Measurements from ENCODE around the gene SLC17A7.
"Not testable (repeated sequence)": the region's sequence is repeated elsewhere in the genome, so short reads cannot be mapped to it uniquely, and the experiment has no call there.

The SLC17A7 gene

GRCh38 chr19:49441210-49441959 is at the start of gene SLC17A7:
TSS of gene SLC17A7 (minus strand) at chr19:49441527. CDS start at chr19:49441379, 148 bp downstream.
- no peak for DNase-seq (ENCODE audit: low read depth)

- no peak for DNase-seq (ENCODE audit: low read depth)
These were observed 49.1 kb upstream of the SLC17A7 start for GRCh38 chr19:49490287-49491029.

GRCh38 chr19:49489601-49490167 is 48.4 kb upstream of the SLC17A7 start:
- DNase-seq (ENCODE audit: low read depth) = no peak

DNA sequence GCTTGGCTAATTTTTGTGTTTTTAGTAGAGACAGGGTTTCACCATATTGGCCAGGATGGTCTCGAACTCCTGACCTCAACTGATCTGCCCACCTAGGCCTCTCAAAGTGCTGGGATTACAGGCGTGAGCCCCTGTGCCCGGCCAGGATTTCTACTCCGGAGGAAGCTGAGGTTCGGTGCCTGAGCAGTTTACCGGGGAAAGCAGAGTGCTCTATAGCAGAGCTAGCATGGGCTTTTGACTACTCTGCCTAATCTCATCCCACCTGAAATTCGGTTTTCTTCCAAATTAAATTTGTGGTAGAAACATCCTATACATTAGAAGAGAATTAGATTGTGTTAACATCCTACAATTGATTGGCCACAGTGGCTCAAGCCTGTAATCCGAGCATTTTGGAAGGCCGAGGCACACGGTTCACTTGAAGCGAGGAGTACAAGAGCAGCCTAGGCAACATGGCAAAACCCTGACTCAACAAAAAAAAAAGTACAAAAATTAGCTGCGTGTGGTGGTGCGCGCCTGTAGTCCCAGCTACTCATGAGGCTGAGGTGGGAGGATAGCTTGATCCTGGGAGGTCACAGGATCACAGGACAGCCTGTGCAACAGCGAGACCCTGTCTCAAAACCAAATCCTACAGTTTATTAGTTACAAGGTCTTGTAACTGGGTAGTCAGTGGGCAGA is 47.7 kb upstream of the SLC17A7 start:
- no peak for DNase-seq (ENCODE audit: low read depth)

- no peak for DNase-seq (ENCODE audit: low read depth)
These were observed 46.9 kb upstream of the SLC17A7 start for GRCh38 chr19:49488046-49488862.

DNA sequence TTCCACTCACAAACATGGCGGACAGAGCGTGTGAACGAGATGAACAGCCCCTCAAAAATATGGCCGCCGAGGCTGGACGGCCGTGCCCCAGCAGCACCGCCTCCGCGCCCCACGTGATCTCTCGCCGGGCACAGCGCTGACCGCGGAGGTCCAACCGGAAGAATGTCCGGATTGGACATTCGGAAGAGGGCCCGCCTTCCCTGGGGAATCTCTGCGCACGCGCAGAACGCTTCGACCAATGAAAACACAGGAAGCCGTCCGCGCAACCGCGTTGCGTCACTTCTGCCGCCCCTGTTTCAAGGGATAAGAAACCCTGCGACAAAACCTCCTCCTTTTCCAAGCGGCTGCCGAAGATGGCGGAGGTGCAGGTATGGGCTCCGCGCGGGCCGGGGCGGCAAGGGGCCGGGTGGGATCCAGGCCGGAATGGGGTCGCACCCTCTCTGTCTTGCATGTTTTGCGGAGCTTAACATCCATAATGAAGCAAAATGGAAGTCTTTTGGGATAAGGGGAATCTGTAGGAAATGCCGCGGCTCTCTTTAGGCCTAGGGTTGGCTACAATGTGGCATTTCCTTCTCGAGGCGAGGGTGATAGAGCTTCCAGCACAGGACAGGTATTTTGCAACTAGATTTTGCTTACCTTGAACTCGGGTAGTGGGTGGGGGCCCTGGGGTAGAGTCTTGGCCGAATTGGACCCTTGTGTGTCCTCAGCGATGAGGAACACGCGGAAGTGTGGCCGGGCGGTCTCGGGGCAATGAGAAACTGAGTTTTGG is 46.1 kb upstream of the SLC17A7 start, which contains the start of gene RPL13A:
Gene RPL13A, plus strand, starts transcription at position 332 of the 769 bp plus-strand sequence. Its CDS starts 22 bp downstream, at position 354.
- peak; percentile 100 for DNase-seq (ENCODE audit: low read depth)

- DNase-seq (ENCODE audit: low read depth) = no peak
These were observed 45.5 kb upstream of the SLC17A7 start for GRCh38 chr19:49486710-49487276.

GRCh38 chr19:49486232-49486631 is 44.9 kb upstream of the SLC17A7 start:
- no peak for DNase-seq (ENCODE audit: low read depth)

GRCh38 chr19:49481020-49481683 is 39.8 kb upstream of the SLC17A7 start:
- no peak for DNase-seq (ENCODE audit: low read depth)

- no peak for DNase-seq (ENCODE audit: low read depth)
These were observed 38.8 kb upstream of the SLC17A7 start for GRCh38 chr19:49479975-49480628.

DNA sequence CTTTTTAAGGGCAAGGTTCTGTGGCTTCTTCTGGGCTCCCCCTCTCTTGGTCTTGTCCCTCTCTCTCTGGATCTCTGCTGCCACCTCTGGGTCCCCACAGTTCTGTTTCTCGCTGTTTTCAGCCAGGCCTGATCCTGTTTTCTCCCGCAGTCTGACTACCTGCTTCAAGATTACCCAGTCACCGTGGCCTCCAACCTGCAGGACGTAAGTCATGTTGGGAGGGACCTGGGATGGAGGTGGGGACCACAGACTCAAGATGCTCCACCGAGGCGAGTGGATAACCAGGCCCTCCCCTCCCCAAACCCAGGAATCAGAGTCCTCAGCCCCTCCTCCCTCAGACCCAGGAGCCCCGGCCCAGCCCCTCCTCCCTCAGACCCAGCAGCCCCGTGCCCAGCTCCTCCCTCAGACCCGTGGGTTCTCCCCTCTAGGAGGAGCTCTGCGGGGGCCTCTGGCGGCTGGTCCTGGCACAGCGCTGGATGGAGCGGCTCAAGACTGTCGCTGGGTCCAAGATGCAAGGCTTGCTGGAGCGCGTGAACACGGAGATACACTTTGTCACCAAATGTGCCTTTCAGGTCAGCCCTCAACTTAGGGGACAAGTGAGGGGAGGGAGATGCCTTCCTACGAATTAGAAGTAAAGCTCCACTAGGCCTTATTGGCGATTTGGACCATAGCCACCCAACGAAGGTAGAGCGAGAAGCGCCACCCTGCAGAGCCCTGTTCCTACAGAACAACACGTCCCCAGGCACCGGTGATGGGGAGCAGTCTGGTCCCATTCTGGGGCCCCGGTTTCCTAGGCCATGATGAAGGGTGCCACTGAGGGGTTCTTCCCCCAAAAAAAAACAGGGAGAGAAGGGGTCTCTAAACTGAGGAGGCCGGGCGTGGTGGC is 34.9 kb upstream of the SLC17A7 start:
- peak; percentile 66 for DNase-seq (ENCODE audit: low read depth)

- DNase-seq (ENCODE audit: low read depth) = no peak
These were observed 34.0 kb upstream of the SLC17A7 start for GRCh38 chr19:49475191-49475917.

DNA sequence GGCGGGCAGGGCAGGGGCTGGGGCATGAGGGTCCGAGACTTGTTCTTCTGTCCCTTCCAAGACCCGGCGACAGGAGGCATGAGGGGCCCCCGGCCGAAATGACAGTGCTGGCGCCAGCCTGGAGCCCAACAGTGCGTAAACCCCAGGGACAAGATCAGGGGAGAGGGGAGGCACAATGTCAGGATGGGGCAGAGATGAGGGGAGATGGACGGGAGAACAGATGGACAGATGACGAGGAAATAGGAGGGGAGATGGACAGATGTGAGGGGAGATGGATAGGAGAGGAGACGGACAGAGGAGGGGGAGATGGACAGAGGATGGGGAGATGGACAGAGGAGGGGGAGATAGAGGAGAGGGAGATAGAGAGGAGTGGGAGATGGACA is 33.2 kb upstream of the SLC17A7 start:
- DNase-seq (ENCODE audit: low read depth) = no peak

DNA sequence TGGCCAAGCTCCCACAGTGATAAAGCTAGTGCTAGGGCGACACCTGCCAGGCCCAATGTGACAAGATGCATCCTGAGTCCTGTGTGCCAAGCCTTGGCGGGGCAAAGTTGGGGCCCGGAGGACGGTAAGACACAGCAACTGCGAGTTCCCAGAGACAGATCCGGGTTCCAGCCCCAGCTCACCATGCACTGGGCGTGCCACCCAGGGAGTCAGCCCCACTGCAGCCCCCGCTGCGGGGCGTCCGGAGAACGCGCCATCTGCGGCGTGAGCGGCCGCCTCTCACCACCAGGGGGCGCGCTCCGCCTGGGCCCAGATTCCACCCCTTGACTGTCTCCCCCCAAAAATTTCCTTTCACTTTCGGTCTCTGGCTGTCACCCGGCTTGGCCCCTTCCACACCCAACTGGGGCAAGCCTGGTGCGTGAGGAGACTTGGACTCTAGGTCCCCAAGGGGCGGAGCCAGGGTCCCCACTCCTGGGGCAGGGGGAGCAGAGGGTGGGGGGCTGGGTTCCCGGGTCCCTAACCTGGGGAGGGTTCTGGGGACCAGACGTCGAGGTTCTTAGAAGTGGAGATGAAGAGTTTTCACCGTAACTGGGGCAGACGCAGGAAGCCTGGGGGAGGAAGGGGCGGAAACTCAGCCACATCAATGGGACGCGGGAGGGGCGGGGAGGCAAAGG is 32.7 kb upstream of the SLC17A7 start, which contains the start of gene FLT3LG:
Gene FLT3LG, plus strand, starts transcription at position 348 of the 674 bp plus-strand sequence. CDS start 425 bp downstream, outside the sequence.
- DNase-seq (ENCODE audit: low read depth) = peak; percentile 84

GRCh38 chr19:49473501-49473867 is 32.2 kb upstream of the SLC17A7 start:
- not testable (repeated sequence) for DNase-seq (ENCODE audit: low read depth)

- DNase-seq (ENCODE audit: low read depth) = no peak
These were observed 31.6 kb upstream of the SLC17A7 start for GRCh38 chr19:49472936-49473335.

GRCh38 chr19:49470615-49470978 is 29.3 kb upstream of the SLC17A7 start:
- DNase-seq (ENCODE audit: low read depth) = no peak

All from activated T-helper 9 cell treated with anti-CD3 and anti-CD28 coated beads, Interleukin-2, amount 50 U/mL, for 16 hours (primary cell).